Jurkat, Clone E6-1 (cell line): ENCODE measurements around the gene CD84.
"Not testable (repeated sequence)": the region's sequence is repeated elsewhere in the genome, so short reads cannot be mapped to it uniquely, and the experiment has no call there.

ENCODE experiments used
- DNase-seq: peaks from one replicate; pipeline ENCODE4 v3.0.0-alpha.2; 2011; ENCODE audit warnings: low read depth, low spot score
- H3K4me3 ChIP-seq: 2 replicates; pipeline ENCODE4 v1.5.1; 2011; ENCODE audit warnings: mild to moderate bottlenecking, low read length, control low read depth, moderate library complexity

The CD84 gene

DNA sequence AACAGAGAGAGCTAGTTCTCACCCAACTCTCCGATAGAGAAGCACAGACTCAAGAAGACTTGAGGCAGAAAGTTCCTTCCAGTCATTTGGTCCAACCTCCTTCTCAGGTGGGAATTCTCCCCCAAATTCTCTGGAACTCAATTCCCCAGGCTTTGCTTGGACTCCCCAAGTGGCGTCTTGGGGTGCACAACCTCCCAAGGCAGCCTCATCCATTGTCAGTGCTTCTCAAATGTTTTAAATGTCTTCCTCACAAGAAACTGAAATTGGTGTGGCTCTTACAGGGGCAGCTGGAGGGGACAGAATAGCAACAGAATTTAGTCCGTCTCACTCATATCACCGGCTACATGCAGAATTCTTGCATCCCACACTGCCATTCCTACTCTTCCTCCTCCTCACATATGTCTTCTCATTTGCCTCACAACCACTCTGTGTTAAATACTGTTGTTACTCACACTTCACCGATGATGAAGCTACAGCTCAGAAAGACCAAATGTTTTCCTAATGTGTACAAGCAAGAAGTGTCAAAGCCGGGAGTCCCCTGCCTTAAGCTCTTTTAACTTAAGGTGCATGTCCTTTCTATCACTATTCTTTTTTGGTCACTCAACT is 33.4 kb upstream of the CD84 start:
- H3K4me3 ChIP-seq, result no peak overlapping the region
- no peak for DNase-seq

DNA sequence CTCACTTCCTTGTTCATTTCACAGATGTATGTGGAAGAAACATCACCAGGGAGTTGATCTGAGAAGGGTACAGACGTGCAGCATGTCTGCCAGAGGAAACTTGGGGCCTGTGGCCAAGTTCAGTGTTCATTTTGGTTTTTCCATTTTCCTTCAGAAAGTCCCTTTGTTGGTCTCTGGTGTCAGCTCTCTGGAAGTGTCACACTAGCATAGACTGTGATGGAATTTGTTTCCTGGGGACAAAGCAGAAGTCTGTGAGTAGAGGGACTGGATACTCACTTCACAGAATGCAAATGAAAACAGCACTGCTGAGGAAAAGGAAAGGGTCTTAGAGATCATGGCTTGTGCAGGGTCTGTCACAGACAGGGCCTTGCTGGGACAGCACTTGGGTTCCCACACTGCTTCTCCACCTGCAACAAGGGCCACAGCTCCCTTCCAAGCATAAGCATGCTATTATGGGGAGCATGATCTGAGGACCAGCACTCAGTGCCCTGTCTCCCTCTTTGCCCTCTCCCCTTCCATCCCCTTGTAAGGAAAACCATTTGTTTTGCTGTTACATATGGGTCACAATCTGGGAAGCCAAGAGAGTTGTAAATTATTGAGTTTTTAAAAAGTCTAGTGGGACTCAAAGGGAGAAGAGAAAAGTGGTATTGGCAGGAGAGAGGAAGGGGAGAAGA is 31.4 kb upstream of the CD84 start:
- no peak for DNase-seq
- no peak overlapping the region for H3K4me3 ChIP-seq

DNA sequence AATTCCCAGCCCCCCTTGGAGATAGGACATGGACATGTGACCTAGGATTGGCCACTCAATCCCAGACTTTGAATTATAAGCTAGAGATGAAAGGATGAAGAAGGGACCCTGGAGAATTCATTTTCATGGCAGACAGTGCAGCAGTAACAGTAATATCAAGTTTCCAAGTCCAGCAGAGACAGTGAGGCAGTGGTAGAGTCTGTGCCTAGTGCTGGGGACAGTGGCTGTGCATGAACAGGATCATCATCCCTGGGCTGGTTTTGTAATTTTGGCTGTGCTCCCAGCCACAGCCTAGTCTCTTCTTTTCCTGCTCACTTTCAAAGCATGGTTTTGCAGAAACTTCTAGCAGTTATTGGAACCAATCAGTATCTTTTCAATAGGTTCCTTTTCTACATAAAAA is 29.6 kb upstream of the CD84 start:
- no peak overlapping the region for H3K4me3 ChIP-seq
- no peak for DNase-seq

DNA sequence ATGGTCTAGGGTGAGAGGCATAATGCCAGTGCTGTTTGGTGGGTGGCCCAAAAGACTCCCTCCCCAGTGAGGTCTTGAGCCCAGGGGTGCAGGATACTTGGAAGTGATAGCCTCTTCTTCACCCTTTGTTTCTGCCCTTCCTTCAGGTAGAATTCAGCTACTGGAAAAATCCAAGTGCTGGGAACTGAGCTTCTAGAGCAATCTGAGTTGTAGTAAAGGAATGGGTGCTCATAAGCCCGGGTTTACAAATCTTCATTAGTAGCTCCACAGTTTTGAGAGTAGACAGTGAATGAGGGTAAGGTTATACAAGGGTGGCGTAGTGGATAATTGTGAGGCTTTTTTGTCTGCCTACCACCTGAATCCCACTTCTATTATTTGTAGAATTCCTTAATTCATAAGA is 29.2 kb upstream of the CD84 start:
- no peak for DNase-seq
- H3K4me3 ChIP-seq, result no peak overlapping the region

DNA sequence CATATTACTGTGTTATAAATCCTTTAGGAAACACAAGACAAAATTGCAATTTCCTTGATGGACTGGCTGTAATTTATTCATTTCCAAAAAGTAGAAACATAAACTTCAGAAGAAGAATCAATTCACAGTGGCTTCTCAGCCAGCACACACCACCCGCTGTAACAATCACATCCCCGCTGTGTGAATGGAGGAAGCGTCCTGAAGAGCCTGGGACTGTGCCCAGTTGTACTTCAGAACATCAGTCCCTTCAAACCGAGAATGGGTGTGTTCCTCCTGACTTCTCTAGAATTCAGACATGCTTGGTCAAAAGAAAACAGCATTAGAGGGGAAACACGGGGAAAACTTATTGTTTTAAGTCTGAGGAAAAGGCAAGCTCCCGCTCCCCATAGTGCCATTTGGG is 28.8 kb upstream of the CD84 start:
- no peak for DNase-seq
- H3K4me3 ChIP-seq, result no peak overlapping the region

DNA sequence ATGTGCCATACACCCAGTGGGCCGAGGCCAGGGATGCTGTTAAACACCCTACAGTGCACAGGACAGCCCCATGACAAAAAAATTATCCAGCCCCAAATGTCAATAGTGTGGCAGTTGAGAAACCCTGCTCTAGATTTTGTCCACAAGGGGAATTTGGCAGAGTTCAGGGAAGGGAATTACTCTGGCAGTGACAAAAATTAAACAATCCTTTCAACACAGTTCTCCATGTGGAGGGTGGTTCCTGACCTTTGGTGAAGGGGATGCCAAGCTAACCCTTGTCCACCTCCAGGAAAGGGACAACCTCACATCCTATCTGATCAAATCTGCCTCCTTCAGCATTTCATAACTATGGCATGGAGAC is 28.4 kb upstream of the CD84 start:
- DNase-seq, result no peak

DNA sequence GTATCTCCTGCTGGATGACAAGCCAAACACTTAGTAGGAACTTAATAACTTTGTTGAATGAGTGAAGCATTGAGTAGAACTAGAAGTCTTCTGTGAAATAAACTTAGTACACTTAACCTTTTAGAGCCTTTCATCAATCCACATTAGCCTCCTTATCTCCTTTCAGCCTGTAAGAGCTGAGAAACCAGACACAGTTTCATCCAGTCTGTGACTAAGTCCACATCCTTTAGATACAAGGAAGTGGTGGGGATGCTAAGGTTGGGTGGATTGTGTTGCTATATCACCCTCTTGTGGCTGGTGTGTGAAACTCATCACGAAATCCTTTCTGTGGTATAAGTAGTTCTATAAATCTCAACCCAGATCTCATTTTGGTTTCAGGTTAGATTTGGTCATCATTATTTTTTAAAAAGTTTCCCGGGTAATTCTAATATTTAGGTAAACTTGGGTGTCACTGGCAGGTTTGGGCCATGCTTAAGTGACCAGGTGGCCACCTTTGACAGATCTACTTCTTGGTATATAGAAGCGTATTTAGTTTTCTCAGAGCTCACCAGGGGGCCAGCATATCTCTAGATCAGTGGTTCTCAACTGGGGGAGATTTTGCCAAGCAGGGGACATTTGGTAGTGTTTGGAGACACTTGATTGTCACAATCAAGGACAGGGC is 27.8 kb upstream of the CD84 start:
- no peak overlapping the region for H3K4me3 ChIP-seq
- DNase-seq, result peak; percentile 95

More for the DNA sequence above, 28.4 kb upstream of the CD84 start:
- no peak overlapping the region for H3K4me3 ChIP-seq

DNA sequence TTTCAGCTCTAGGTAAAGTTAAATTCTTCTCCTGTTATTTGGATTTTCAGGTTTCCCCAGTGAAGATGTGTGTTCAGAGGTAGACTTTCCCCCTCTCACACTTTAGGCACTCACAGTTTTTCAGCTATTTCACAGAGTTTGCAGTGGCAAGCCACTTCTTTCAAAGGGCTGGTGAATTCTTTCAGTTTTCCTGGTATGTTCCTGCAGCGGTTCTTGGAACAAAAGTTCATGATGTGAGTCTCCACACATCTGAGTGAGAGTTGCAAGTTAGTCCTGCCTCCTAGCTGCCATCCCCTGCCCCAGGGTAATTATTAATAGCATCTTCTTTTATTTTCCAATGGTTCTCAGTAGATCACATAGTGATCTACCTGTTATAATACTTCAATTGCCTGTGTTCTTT is 27.3 kb upstream of the CD84 start:
- no peak for DNase-seq

DNA sequence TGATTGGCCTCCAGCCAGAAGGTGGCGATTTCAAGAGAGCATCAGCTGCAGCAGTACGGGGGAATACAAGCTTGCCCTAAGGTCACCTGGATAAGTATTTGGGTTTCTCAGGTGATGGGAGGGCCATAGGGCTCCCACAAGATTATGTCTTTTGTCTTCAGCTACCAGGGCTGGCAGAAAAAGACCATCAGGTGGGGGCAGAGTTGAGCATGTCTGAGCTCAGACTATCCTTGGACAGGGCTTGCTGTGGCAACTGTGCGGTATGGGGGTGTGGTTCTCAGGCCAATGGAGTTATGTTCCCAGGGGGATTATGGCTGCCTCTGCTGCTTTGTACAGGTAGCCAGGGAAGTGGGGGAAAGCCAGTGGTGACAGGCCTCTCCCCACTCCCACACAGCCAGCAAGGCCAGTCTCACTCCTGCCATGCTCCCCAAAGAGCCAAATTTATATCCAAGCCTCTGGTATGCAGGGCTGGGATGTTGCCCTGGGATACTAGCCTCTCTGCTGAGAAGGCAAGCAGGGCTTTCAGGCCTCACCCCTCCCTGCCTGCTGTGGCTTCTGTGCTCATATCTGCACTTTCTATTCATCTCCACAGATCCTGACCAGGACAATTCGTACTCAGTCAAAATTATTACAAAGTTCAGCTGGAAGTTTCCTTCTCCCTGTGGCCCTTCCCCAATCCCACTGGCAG is 26.6 kb upstream of the CD84 start:
- no peak overlapping the region for H3K4me3 ChIP-seq
- DNase-seq, result no peak

More for the DNA sequence above, 27.3 kb upstream of the CD84 start:
- no peak overlapping the region for H3K4me3 ChIP-seq

DNA sequence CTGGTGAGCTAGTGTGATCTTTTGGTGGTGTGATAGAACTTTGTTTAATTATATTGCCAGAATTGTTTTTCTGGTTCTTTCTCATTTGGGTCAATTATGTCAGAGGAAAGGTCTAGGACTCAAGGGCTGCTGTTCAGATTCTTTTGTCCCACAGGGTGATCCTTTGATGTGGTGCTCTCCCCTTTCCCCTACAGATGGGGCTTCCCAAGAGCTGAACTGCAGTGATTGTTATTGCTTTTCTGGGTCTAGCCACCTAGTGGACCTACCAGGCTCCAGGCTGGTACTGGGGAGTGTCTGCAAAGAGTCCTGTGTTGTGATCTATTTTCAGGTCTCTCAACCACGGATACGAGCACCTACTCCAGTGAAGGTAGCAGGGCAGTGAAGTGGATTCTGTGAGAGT is 25.9 kb upstream of the CD84 start:
- H3K4me3 ChIP-seq, result no peak overlapping the region
- DNase-seq, result no peak

DNA sequence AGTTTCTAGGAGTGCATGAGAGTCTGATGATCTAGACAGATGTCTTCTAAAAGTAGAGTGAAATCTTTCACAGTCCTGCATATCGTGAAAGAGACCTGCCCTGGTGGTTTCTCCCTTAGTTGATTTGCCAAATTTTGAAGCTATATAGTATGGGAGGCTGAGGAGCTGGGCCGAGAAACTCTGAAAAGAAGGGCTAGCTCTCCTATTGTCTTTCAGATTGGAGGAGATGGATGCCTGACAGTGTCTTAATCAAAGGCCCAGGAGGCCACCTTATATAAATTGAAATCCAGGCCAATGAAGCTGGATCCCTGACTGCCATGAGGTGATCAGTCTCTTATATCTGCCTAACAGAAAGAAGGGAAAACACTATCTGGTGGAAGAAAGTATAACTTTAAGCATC is 18.4 kb upstream of the CD84 start:
- no peak for DNase-seq
- no peak overlapping the region for H3K4me3 ChIP-seq

DNA sequence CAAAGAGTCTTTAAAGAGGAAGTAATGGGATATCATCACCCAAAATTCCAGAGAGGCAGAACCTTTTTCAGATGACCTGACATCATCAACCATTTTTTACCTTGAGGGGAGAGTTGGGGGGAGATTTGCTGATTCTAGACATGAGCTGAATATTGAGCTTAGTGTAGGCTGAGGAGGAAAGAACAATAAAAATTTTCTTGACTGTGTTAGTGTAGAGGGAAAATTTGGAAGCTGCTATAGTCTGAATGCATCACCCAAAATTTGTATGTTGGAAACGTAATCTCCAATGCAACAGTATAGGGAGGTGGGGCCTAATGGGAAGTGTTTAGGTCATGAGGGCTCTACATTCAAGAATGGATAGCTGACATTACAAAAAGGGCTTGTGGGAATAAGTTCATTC is 17.8 kb upstream of the CD84 start:
- H3K4me3 ChIP-seq, result no peak overlapping the region
- DNase-seq, result no peak

DNA sequence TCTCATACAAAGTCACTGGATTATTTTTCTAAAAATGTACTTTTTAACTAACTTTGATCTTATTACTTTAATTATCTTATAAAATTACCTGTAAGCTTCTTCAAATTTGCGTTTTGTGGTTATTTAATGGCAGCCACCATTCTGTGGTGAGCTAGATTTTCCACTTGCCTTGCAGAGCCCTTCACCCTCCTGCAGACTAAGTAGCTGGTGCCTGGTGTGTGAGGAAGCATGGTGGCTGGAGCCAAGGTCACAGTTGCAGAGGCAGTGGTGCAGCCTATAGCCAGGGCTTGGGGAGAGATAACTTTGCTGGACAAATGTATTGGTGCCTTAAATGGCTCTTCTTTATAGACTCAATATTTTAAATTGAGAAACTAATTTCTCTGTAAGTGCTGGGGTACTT is 11.2 kb upstream of the CD84 start:
- no peak for DNase-seq
- H3K4me3 ChIP-seq, result no peak overlapping the region

DNA sequence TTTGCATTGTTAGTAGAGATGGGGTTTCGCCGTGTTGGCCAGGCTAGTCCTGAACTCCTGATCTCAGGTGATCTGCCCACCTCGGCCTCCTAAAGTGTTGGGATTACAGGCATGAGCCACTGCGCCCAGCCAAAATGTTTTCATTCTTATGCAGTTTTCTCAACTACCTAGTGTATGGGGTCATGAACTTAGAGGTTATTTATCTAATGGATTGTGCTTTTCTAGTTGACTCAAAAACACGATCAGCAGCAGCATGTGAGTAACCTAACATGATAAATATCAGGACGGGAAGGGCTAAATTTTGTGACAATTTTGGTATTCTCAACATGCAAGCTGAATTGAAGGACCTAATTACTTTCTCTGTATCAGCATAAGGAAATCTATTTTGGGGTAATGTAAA is 9.2 kb upstream of the CD84 start:
- no peak for DNase-seq
- no peak overlapping the region for H3K4me3 ChIP-seq

DNA sequence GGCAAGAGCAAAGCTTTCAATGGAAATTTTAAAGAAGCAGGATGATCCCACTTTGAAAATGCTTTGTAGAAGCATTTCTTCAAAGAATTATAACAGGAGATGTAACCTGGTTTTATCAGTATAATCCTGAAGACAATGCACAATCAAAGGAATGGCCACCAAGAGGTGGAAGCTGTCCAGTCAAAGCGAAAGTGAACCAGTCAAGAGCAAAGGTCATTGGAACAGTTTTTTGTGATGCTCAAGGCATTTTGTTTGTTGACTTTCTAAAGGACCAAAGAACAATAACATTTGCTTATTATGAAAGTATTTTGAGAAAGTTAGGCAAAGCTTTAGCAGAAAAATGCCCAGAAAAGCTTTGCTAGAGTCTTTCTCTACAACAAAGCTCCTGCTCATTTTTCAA is 5.5 kb upstream of the CD84 start:
- H3K4me3 ChIP-seq, result no peak overlapping the region
- no peak for DNase-seq

DNA sequence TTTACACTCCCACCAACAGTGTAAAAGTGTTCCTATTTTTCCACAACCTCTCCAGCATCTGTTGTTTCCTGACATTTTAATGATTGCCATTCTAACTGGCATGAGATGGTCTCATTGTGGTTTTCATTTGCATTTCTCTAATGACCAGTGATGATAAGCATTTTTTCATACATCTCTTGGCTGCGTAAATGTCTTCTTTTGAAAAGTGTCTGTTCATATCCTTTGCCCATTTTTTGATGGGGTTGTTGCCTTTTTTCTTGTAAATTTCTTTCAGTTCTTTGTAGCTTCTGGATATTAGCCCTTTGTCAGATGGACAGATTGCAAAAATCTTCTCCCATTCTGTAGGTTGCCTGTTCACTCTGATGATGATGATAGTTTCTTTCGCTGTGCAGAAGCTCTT is 3.7 kb upstream of the CD84 start:
- not testable (repeated sequence) for DNase-seq, H3K4me3 ChIP-seq

DNA sequence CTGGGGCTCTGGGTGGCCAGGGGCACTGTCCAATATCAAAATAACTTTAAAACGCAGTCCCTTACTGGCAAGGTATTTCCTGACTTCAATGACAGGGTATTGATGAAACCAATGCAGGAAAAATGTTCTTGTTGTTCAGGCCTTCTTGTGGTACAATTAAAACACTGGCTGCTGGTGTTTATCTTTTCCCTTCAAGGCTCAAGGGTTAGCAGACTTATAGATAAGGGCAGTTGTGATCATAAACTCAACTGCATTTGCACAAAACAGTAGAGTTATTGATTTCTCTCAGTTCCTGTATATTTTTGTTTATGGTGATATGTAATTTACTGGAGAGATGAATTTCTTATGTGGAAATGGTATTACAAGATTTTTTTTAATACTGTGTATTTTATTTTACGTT is 2.7 kb upstream of the CD84 start:
- DNase-seq, result no peak

DNA sequence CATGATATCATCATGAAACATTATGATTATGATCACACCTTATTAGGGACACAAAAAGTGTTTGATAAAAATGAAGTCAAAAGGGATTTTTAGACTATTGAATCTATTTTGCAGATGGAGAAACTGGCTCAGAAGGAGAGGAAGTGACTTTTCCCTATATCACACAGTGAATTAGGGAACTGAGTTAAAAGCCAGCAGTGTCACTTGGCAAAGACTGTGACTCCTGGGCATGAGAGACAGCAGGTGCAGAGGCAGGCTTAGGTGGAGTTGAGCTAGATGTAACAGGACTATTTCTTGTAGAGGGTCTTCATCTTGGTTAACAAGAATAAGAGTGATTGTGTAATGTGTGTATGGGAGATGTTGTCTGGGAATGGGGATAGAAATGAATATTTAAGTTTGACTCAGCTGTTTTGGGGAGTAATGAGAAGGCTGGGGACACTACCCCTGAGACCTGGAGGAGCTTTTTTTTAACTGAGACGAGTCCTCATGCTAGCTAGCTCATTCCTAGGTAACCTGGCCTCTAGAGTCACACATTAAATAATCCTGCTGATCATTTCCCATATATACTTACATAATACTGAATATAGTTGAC is 1.0 kb upstream of the CD84 start:
- DNase-seq, result no peak

More for the DNA sequence above, 2.7 kb upstream of the CD84 start:
- no peak overlapping the region for H3K4me3 ChIP-seq

DNA sequence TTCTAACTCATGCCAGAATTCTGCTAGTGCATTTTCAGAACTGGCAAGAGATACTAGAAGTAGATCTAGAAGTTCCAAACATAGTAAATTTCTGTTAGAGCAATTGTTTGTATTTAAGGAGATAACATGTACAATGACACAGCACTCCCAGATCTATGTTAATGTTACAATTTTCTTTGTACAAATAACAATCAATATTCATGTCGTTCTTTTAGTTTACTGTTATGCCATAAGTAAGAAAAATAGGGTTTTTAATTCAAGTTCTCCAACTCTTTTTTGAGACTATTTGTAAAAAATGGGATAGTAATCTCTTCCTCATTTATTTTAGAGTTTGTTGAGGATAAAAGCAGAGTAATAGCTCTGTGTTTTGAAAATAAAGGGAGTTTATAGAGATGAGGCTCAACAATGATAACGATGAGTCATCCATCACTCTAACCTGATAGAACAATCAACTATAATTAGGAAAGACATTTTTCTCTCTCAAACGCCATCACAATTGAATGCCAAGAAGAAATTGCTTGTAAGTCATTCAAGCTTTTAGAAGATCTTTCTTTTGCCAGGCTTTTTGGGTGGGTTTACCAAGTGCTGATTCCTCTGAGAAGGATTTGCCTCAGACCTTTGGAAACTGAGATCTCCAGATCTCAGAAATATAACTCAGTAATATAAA is 638 bp downstream of the CD84 start:
- no peak for DNase-seq
- H3K4me3 ChIP-seq, result peak overlapping the region; percentile 57

More for the DNA sequence above, 1.0 kb upstream of the CD84 start:
- no peak overlapping the region for H3K4me3 ChIP-seq
